ENCODE data around the gene MPRIP.
"Not testable (repeated sequence)": the region's sequence is repeated elsewhere in the genome, so short reads cannot be mapped to it uniquely, and the experiment has no call there.

MPRIP gene

DNA sequence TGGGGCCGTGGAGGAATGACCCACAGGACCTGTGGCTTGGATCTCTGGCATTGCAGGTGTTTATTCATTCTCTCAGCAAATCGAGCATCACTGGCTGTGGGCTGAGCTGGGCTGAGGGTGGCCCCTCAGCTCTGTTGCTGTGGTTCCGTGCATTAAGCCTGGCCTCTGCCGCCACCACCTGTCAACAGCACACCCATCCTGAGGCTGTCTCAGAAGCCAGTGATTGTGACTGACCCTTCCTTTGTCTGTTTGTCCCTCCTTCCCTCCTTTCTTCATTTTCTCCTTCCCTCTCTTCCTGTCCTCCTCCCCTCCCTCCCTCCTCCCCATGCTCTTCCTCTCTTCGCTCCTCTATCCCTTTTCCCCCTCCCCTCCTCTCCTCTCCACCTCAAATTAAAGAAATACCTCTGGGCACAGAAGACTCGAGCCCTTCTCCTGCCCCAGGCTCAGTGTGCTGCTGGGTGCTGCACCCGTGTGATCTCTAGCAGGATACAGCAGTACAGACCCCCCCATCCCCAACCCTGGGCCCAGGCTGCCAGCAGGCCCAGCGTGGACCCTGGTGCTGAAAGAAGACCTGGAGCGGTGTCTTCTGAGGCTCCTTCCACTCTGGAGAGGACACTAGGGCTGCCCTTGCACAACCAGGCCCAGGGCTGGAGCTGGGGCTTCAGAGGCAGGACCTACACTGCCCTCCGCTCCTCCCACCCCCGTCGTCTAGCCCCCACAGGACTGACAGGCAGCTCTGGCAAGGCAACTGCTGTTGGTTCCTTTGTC, 88.0 kb downstream of the MPRIP start:
- DNase-seq, result no peak

DNA sequence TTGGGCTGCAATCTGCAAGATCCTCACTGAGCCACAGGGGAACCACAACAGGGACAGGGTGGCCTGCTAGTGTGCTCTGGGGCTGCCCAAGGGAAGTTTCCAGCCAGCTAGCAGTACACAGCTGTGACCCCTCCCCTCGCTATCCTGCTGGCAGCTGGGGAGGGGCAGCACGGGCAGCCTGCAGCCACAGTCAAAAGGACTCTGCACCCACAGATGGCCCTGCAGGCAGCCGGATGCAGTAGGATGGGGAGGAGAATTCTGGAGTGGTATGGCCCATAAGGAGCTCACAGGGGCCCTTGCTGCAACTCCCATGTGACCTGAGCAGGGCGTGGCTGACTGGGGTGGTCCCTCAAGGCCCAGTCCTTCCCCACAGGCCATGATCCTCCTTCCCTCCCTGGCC, 89.6 kb downstream of the MPRIP start:
- DNase-seq, result no peak

DNA sequence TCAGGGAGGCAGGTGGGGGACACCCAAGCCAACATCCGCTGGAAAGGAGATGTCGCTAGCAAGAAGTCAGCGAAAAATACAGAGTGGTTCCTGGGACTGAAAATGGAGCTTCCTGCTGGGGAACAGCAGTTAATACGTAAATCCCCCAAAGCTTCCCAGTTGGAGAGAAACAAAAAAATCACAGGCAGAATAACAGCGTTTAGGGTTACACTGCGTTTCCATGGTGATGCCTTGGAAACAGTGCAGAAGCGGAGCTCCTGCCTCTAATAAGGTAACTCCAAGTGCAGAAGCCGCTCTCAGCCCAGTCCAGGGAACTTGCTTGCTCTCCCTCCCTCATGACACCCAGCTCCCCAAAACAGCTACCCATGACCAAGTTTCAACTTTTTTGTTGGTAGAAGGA, 90.5 kb downstream of the MPRIP start:
- no peak for DNase-seq

DNA sequence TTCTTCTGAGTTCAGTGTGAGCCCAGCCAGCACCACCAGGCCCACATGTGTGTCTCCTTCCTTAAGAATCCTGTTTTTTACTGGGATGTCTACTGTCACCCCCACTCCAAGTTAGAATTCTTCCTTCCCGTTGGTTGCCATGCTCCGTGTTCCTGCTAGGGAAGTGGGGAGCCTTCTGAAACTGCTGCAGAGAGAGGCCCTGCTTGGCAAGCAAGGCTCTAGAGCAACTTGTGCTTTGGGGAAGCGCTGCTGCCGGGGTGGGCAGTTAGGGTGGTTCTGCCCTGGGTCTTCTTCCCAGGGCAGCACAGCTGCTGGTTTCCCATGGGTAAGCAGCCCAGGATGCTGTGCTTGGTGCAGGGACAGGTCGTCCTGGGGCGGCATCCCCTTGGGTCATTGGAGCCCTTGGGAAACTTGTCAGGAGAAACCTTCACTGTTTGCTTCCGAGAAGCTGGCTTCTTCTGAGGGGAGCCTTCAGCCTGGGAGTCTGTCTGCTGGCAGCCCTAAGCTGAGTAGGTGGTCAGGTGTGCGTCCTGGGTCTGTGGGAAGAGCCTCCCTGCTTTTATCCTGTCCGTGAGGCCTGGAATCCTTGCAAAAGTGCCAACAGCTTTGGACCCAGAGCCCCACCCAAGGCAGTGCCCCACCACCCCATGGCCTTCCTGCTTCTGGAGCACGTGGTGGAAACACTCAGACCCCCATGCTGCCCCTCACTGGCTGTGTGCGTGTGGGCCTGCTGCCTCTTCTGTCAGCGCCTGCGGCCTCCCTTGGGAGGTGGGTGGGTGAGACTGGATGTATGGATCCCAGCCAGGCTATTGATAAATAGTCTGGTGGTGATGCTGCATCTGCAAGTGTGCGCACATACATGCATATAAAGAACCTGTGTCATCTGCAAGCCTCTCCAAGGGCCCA, 92.0 kb downstream of the MPRIP start:
- DNase-seq, result no peak

DNA sequence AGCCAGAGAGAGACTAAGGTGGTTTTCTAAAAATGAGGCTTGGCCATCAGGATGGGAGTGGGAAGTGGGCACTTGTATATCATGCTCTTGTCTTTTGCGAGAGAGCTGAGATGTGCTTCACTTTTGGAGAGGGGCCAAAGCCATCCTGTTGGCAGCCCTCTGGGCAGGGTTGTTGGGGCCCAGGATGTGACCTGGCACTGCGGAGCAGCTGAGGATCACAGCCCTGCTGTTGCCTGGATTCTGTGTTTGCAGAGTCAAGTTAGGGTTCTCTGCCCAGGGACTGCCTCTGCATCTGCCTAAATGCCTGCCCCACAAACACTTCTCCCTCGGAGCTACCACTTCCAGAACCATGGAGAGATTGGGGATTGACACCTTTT, 92.7 kb downstream of the MPRIP start:
- no peak for DNase-seq

DNA sequence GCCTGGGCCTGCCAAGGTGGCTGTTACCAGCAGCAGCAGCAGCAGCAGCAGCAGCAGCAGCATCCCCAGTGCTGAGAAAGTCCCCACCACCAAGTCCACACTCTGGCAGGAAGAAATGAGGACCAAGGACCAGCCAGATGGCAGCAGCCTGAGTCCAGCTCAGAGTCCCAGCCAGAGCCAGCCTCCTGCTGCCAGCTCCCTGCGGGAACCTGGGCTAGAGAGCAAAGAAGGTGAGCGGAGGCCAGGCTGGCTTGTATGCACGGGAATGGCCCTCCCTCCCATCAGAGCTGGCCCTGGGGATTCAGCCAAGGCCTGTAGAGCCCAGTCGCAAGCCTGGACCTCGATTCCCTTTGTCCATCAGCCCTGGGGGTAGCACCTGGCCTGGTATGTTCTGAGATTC, 94.0 kb downstream of the MPRIP start:
- not testable (repeated sequence) for DNase-seq

DNA sequence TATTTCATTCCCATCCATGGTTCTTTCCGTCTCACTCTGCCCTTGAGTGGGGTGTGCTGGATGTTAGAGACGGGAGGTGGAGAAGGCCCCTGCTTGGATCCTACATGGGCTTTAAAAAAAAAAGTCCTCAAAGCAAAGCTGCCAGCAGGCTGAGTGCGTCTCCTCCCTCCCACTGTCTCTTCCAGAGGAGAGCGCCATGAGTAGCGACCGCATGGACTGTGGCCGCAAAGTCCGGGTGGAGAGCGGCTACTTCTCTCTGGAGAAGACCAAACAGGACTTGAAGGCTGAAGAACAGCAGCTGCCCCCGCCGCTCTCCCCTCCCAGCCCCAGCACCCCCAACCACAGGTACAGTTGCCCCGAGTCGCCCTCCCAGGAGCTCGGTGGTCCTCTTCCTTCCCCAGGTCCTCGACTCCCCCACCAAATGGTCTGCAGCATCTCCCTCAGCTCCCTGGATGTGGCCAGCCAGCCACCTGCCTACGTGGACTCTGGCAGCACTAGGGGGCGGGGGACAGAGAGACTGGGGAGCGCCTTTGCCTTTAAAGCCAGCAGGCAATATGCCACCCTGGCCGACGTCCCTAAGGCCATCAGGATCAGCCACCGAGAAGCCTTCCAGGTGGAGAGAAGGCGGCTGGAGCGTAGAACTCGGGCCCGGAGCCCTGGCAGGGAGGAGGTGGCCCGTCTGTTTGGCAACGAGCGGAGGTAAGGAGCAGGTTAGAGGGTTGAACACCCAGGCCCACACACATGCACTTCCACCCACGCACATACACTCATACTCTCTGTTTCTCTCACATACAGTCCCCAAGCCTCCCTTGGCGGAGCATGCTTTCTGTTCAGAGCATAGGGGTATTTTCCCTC, 95.7 kb downstream of the MPRIP start:
- DNase-seq, result no peak

DNA sequence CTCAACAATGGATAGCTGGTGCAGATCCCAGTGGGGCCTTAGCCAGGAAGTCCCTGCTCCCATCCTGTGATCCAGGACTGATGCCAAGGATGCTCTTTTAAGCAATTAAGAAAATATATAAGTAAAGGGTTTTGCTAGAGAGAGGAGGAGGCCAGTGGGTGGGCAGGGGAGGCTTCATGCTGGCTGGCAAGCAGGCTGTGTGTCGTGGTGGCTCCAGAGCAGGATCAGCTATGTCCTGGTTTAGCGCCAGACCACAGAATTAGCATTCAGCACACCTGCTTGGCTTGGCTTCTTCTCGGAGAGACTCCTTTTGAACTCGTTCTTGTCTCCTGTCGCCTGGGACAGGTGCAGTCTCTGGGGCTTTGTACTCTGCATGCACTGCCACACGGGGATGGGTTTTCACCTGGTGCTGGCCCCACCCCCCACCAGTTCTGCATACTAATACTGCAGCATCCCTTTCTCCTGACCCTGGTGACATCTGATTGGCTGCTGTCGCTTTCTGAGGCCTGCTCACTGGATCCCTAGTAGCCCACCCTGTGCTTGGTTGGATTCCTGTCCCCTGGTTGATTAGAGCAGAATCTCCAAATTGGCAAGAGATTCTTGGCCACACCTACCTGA, 97.8 kb downstream of the MPRIP start:
- DNase-seq, result no peak

DNA sequence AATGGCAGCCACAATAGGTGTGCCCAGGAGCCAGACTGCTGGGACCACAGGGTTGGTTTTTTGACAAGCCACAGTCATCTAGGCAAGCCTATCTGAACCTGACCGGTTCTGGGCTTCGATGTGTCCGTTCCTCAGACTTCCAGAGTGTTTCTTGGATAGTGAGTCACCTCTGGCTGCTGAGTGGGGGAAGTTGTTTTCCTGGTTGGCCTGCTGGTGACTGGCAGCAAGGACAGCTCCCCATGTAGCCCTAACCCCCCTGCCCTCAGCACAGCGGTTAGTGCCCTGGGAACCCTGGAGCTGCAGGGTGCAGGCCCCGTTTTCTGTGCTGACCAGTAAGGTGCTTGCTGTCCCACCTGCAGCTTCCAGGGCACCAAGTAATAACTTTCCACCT, 98.3 kb downstream of the MPRIP start:
- DNase-seq, result peak; percentile 39

DNA sequence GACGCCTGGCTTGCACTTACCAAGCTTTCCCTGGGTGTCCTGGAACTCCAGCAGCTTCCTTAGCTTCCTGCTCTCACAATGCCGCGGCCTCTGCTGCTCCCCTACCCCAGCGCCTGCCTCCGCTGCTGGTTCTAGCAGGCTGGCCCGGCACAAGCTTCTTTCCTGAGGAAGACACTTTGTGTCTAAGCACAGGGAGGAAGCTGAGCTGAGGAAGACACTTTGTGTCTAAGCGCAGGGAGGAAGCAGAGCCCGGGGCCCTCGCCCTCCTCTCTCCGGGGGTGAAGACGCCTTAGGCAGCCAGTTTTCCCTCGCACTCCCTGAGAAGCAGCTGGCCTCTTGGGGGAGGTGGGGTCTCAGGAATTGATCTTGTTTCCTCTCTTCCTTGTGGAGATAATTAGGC, 99.0 kb downstream of the MPRIP start:
- no peak for DNase-seq

DNA sequence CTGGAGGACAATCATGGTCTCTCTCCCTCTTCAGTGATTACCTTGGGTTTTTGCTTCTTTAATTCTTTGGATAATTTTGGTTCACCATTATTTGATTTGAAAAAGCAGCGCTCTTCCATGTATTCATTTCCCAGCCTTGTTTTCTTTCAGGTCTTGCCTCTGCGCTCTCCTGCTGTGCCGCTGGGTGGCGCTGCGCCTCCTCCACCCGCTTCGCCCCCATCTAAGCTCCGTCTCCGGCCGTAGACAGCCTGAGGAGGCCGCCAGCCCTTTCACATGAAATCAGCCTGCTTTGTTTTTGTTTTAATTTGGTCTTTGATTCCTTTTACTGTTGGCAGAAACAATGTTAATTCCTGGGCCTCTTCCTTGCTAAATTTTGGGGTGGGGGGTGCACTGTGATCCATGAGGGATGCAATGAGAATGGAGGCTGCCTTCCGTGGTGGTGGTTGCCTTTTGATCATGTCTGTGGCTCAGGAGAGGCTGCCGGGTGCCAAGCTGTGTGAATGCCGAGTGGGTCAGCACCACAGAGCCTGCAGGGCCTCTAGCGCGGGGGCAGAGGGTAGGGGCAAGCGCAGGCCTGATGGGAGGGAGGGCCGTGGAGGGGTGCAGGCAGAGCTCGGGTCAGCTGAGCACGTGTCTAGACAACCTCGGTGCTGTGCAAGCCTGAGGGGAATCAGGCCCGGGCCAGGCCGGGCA, 99.7 kb downstream of the MPRIP start:
- DNase-seq, result no peak

DNA sequence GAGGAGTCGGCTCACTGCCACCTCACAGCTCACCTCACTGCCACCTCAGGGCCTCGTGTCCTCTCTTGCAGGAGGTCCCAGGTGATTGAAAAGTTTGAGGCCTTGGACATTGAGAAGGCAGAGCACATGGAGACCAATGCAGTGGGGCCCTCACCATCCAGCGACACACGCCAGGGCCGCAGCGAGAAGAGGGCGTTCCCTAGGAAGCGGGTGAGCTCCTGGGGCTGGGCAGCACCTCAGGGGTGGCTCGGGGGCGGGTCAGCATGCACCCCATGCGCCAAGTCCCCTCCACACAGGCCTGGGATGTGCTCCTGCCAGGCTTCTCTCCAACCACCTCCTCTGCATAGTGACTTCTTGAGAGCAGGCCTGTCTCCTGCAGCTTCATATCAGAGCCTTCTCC, 100.3 kb downstream of the MPRIP start:
- no peak for DNase-seq

DNA sequence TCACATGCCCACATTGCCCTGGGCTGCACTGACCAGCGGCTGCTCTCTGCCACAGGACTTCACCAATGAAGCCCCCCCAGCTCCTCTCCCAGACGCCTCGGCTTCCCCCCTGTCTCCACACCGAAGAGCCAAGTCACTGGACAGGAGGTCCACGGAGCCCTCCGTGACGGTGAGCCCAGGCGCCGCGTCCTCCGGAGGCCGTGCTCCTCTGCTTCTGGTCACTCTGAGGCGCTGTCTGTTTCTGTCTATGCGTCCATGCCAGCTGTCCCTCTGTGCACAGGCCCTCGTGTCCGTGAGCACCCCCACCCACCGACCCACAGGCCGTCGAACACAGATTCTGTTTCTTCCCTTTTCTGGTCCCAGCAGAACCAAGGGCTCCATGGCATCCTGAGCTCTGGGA, 101.2 kb downstream of the MPRIP start:
- DNase-seq, result no peak

DNA sequence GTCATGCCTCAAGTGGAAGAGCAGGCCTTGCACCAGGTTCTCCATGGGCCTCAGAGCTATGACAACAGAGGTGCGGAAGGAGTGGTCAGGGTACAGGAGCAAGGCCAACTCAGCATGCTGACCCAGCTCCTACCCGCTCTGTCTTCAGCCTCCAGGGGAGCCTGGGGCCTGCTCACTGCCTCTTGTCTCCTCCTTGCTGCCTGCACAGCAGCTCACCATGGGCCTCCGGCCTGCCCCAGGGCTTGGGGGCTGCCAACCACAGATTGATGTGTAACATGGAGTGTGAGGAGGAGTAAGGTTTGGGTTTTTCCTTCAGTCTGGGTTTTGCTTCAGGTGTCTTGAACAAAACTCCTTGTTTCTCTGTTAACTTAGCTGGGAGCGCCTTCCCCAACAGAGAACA, 101.8 kb downstream of the MPRIP start:
- no peak for DNase-seq

DNA sequence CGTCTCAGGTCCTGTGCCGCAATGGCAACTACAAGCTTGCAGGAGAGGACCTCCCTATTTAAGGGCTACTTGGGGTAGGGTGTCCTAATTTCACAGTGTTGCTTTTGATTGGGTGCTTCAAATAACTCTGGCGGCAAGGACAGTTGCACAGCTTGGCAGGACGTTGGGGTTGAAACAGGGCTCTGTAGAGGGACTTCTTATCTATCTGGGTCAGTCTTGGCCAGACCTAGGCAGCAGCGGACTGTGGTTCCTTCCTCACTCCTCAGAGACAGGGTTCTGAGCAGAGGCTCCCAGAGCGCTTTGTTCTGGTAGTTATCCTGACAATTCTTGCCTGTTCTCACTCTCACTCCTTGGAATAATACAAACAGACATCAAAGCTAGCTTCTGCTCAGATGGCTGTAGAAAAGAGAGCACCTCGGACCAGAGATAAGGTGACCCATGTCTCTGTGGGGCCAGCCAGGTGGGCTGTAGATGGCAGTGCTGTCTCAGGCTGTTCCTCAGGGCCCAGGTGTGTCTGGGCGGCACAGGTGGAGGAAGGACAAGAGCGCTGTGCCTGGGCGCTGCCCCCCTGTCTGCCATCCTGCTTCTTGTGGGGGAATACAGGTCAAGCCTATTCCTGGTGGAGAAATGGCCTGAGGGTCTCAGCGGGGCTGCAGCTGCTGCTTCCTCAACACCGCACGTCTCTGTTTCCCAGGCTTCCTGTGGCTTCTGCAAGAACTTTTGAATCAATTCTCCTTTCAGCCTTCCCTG, 102.8 kb downstream of the MPRIP start:
- no peak for DNase-seq

DNA sequence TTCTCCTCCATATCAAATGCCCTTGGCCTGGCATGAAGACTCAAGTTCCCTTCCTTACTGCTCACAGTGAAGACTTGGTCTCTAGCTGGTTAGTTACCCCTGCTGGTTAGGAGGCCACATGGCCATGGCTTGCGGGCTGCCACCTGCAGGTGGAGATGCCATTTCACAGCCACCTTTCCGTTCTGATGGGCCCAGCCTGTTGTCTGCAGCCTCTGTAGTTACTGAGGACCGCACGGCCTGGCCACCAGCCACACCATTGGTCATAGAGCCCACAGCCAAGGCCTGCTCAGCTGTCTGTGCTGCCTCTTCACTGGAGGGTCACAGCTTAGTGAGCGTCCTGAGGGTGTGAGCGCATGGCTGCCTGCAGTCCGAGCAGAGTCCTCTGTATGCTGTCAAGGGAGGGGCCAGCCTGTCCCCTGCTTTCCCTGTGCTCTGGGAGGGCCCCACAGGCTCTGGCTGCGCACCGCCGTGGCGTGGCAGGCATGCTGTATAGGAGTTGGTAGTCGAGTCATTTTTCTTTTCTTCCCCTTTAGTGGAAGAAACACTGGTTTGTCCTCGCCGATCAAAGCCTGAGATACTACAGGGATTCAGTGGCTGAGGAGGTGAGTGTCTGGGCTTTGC, 104.6 kb downstream of the MPRIP start:
- no peak for DNase-seq

DNA sequence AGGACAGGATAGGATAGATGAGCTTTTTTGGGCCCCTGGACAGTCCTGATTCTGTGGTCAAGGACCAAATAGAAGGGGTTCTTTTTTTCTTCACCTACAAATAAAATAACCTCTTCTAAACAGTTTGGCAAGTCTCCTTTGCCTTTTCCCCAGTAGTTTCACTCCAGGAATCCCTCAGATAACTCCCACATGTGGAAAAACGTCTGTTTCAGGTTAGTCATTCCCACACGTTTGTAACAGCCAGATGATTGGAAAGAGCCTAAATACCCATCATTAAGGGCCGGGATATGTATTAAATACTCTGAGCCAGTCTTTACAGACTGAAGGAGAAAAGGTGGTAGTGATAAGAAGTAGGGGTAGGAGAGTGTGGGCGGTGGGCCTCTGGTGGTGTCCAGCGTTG, 105.6 kb downstream of the MPRIP start:
- DNase-seq, result peak; percentile 56

DNA sequence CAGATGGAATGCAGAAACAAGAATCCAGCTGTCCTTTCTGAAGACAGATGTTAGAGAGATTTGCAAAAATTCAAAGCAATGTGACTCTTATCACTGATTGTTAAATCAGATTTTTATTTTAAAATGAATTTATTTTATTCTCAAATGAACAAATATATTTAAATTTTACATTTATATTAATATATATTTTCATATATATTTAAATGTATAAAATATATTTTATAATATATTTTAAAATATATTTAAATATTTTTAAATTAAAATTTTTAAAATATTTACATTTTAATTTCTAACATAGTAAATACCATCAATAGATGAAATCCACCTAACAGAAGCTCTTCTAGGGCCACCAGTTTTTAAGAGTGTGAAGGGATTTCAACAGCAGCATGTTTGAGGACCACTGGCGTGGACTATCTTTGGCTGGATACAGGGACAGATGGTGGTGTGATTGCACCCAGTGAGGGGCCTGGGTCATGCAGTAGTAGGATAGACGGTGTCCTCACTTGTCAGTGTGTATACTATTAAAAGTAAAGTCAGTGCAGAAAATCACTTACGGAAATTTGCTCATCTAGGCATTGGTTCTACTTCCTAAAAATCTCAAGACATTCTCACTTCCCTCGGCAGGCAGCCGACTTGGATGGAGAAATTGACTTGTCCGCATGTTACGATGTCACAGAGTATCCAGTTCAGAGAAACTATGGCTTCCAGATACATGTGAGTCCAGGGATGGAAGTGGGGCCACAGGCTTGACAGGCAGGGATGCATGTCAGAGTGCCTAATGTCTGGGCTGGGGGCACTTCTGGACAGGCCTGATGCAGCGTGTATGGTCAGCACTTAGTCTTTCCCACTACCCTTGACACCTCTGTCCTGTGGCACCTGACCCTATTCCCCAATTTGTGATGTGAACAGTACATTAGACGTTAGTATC, 107.5 kb downstream of the MPRIP start:
- no peak for DNase-seq

DNA sequence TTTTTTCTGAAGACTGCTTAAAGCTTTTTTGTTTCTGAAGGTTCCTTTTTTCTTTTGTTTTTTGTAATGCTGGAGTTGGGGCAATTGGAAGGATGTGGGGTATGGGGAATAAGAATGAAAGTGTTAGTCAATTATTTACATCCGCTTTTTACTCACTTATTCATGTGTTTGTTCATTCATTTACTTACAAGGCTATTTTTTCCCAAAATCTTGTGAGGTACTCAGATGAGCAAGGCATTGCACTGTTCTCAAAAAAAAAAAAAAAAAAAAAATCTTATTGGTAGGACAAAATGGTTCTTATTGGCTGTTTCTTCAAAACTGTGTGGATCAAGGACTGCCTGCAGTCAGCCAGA, 108.2 kb downstream of the MPRIP start:
- no peak for DNase-seq

DNA sequence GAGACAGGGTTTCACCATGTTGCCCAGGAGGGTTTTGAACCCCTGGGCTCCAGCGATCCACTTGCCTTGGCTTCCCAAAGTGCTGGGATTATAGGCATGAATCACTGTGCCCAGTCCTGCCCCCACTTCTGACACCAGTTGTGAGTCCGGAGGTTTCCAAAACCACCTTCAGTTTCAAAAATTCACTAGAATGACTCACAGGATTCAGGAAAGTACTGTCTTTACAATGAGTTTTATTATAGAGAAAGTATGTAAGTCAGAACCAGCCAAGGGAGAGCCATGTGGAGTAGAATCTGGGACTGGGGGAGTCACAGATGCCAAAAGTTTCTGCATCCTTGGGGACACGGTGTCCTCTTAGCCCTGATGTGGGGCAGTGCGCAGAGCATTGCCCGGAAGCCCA, 108.8 kb downstream of the MPRIP start:
- peak; percentile 88 for DNase-seq
